GM19025 (cell line): ENCODE data around the gene FIGNL2.

ENCODE experiments used
- ATAC-seq: cut with Tn5 transposase; IDR thresholded peaks from one replicate; pipeline ENCODE4 v1.9.1; 2021; ENCODE audit warnings: mild to moderate bottlenecking, low read depth, moderate library complexity; ENCODE audit not compliant: unreplicated experiment

The FIGNL2 gene

DNA sequence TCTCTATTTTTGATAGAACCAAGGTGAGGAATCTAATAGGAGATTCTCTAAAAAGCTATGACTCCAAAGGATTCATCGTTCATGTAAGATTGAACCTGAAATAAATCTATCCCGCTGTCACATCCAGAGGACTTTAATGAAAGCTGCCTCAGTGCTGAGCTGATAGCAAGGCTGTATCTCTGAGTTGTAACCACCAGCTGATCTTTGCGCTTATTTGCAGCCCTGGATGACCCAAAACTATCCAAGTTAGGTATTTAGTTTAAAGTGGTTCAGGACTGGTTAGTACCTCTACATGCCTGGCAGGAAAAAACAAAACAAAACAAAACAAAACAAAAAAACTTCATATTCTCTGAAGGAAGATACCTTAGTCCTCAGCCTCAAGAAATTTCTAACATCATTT is 30.6 kb upstream of the FIGNL2 start:
- no peak for ATAC-seq

DNA sequence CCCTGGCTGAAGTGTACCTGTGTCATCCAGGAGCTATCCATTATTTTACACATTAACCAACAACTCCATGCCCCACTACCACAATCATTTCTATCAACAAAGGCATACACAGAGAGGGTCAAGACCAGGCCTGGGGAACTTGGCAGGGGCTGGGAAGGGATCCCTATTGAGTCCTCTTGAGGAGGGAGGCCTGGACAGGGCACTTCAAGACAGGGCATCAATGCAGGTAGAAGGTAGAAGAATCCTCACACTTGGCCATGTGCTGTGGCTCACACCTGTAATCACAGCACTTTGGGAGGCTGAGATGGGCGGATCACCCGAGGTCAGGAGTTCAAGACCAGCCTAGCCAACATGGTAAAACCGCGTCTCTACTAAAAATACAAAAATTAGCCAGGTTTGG is 26.0 kb upstream of the FIGNL2 start:
- ATAC-seq: no peak

DNA sequence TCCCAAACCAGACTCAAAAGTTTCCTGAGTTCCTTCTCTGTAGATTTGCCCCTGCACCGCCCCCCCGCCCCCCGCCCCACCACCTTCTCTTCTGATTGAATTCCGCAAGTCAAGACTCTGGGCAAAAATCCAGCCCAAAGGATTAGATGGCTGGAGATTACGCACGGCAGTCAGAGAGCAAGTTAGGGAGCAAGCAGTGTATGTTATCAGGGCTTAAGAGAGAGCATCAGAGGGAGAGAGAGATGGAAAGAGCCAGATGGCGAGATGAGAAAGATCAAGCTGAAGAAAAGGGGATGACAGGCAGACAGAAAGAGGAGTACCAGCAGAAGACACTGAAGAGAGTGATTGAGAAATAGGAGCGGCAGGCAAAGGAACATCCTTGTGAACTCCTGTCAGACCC is 25.5 kb upstream of the FIGNL2 start:
- no peak for ATAC-seq

DNA sequence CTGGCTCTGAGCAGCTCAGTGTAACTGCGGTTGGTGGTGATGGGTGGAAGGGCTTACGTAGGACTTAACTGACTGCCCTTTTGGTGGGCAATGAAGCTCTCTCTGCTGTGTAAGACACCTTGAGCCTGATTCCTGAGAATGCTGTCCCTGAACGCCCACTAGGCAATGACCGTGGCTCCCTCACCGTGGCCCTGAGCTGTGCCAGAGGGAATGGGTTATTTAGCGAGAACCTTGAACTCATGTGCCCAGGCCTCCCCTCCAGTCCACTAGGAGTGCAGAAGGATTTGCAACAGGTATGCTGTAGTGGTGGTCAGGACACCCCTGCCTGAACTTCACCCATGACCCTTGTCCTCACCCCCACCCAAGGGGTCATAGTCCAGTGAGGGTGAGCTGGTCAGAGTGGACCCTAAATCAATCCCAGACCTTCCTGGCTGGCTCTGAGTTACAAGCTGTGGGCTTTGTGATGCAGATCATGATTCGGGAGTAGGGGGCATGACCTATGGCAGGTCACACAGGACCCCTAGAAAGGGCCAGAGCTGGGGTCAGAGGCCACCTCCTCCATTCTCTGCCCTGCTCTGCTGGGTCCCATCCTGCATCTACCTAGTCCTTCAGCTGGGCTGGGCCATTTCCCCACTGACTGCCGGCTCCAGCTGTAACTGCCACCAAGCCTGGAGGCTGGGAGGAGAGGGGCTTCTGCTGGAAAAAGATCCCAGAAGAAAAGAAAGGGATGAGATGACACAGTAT is 24.9 kb upstream of the FIGNL2 start:
- ATAC-seq: no peak

DNA sequence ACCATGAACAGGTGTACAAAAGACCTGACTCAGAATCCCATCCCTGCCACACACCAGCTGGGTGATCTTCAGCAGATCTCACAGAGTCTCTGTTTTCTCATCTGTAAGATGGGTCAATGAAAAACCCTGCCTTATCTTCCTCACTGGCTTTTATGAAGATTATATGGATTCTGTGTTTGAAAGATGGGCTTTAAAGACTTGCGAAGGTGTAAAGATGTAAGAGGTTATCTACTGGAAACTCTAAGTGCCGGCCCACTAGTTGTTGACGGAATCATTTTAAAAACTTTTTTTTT is 24.1 kb upstream of the FIGNL2 start:
- ATAC-seq: no peak

DNA sequence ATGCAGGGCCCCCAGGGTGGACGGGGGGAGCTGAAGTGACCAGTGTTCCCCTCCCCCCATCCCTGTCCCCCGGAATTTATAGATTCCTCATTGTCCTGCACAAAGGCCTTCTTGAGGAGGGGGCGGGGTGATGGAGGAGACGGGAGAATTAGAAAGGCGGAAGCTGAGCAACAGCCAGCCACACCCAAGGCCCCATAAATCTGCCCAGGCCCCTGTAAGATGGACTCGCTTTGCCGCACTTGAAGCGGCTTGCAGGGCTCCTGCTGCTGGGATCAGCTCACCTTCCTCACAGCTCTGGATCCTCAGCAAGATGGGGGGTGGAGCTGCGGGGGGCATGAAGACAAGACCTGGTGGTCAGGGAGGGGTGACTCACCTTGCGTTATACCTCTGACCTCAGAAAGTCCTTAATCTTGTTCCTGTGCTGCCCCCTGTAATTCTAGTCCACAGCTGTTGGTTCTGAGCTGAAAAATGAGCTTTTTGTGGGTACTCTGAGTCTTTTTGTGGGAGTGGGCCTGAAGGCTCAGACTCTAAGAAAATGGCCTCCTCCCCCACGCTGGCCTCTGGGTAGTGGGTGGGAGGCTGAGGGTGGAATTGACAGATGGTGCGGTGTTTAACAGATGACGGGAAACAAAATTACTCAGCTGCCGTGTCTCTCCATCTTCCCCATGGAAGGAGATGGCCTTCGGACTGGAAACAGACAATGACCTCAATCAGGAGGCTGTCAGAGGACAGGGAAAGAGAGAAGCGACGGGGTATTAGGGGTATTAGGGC is 23.6 kb upstream of the FIGNL2 start:
- ATAC-seq: no peak

DNA sequence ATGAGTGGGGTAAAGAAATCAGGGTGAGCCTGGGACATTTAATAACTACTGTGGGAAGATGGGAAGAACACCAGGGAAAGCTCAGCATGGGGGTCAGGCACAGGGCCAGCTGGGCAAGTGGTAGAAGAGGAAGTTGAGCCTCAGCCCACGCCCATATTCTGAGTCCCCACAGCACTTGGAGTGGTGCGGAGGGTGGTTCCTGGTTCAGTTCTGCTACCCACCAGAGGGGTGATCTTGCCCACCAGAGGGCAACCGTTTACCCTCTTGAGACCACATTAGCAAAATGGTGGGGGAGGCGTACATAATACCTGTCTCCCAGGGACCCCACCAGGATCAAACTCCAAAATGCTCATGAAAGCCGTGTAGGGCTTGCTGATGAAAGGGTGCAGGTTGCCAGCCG is 22.6 kb upstream of the FIGNL2 start:
- ATAC-seq: no peak

DNA sequence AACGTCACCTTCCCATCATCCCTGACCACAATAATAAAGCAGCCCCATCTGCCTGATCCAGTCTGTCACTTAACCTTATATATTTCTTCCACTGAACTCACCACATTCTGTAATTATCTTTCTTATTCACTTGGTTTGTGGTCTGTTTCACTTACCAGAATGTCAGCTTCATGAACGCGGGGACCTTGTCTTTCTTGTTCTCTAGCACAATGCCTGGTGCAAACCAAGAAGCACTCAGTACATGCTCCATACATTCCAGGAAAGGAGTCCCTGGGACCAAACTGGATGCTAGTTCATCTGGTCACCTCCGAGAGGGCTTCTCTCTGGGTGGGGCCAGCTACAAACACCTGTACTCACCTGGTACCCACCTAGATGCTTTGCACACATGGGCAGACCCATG is 22.0 kb upstream of the FIGNL2 start:
- no peak for ATAC-seq

DNA sequence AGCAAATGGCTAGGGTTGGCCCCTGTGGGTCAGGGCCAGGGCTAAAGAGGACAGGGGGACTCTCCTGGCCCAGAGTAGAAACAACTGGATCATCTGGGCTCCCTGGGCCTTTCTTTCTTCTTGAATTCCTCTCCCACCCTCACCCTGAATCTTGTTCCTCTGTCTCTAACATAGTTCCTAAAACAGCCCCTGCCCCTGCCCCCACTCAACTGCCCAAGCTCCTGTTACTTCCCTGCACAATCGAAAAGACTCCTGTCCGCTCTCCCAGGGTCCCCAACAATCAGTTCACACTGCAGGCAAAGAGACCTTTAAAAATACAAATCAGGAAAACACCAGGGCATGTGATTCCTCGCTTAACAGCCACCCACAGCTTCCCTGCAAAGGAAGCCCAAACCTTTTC is 21.4 kb upstream of the FIGNL2 start:
- no peak for ATAC-seq

DNA sequence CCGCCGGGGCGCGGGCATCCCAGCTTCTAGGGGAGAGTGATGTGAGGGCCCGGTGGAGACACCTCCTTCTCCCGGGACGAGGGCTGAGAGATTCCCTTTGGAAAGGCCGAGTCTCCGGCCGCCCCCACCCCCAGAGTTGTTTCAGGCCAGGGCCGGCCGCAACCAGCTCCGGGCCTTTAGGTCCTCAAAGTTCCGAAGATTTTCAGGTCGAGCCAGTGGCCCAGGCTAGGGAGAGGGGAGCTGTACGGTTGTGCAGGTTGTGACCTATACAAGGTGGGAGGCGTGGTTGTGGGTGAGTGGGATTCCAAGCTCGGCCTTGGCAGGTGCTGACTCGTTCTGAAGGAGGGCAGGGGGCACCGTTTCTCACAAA is 21.0 kb upstream of the FIGNL2 start:
- no peak for ATAC-seq

DNA sequence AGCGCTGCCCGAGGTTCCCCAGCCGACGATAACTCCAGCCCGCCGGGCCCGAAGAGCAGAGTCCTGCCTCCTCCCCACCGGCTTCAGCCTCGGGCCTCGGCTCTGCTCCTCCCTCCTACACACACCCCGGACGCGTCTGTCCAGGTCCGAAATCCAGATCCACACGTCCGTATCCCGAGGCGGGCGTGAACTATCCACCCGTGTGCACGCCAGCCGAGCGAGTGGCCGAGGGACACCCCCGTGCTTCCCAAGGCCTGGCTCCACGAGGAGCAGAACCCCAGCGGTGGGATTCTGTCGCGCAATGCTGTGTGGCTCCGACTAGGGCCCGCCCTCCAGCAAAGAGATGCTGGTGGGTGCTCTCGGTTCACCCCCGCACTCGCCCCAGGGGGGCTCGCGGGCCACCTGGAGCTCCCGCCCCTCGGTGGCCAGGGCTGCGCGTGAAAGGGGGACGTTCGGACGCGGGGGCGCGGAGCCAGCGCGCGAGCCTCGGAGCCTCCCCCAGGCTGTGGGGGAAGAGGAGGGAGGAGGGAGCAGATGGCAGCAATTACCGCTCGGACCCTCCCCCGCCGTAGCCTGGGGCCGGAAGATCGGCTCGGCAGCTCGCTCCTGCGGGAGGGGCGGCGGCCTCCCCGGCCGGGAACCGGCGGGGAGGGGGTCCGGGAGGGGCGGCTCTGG is 20.4 kb upstream of the FIGNL2 start:
- no peak for ATAC-seq

DNA sequence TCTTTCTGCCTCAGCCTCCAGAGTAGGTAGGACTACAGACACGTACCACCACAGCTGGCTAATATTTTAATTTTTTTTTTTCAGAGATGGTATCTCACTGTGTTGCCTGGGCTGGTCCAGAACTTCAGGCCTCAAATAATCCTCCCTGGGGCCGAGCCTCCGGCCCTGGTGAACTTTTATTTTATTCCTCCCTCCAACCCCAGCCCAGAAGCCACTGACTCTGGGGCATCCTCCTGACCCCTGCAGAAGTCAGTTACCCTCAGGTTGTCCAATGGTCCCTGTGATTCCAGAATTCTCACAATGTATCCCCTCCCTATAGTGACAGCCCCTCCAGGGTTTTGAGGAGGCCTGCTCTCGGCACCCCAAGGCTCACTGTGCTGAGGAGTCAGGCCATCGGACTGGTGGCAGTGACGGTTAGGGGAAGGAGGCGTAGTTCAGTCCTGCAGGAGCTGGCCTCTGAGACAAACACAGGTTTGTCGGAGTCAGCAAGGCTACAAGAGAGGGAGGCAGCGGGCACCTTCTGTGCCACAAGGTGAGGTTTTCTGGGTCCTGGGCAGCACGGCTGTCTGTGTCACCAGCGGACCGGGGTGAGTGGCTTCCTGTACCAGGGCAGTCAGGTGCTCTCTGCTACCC is 19.4 kb upstream of the FIGNL2 start:
- ATAC-seq: no peak

DNA sequence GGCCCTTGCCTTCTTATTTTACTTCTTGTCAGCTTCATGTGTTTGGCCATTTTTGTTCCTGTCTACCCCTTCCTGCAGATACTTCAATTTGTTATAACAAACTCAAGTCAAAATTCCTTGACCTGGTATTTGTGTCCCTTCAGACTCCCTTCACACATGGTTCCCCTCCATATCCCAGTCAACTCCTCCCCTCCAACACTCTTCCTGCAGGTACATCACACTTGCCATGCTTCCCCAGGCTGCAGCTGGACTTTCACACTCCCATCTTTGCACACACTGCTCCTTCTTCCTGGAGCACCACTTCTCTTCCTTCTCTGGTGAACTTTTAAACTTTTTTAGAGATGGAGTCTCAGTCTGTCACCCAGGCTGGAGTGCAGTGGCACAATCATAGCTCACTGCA is 18.9 kb upstream of the FIGNL2 start:
- no peak for ATAC-seq

DNA sequence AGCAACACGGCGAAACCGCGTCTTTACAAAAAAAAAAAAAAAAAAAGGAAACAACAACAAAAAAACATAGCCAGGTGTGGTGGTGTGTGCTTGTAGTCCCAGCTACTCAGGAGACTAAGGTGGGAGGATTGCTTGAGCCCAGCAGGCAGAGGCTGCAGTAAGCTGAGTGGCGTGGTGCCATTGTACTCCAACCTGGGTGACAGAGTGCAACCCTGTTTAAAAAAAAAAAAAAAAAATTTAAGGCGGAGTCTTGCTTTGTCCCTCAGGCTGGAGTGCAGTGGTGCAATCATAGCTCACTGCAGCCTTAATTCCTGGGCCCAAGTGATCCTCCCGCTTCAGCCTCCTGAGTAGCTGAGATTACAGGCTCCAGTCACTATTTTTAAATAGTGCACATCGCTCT is 18.2 kb upstream of the FIGNL2 start:
- no peak for ATAC-seq

DNA sequence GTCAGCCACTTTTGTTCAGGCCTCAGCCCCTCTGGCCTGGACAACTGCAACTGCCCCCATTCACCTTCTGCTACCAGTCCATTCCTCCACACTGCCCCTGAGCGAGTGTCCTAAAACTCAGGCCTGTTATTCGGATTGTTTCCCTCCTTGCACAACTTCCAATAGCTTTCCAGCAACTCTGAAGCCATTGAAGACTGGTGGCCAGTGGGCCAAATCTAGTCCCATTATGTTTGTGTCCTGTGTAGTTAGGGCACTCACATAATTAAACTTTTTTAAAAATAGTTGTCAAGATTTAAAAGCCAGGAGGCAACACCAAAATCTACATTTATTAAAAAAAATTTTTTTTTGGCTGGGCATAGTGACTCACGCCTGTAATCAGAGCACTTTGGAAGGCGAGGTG is 17.8 kb upstream of the FIGNL2 start:
- no peak for ATAC-seq

DNA sequence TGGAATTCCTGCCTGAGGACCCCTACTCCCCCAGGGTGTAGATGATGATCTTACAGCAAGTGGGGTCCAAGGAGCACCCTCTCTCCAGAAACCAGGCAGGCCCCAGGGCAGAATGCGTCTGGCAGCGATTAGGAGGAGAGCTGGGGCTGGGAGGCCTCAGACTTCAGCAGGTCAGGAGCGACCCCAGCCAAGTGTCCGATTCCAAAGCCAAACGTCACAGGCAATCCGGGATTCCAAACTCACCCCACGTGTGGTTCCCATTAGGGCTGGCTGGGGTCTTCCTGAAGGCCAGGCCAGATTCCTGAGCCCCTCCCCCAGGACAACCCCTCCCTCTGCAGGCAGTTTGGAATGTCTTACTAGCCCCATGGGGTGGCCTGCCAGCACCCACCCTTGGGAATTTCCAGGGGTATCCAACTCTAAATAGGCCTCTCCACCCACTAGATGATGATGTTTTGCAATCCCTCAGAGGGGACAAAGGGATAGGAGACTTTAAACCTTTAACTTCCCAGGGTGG is 17.3 kb upstream of the FIGNL2 start:
- no peak for ATAC-seq

DNA sequence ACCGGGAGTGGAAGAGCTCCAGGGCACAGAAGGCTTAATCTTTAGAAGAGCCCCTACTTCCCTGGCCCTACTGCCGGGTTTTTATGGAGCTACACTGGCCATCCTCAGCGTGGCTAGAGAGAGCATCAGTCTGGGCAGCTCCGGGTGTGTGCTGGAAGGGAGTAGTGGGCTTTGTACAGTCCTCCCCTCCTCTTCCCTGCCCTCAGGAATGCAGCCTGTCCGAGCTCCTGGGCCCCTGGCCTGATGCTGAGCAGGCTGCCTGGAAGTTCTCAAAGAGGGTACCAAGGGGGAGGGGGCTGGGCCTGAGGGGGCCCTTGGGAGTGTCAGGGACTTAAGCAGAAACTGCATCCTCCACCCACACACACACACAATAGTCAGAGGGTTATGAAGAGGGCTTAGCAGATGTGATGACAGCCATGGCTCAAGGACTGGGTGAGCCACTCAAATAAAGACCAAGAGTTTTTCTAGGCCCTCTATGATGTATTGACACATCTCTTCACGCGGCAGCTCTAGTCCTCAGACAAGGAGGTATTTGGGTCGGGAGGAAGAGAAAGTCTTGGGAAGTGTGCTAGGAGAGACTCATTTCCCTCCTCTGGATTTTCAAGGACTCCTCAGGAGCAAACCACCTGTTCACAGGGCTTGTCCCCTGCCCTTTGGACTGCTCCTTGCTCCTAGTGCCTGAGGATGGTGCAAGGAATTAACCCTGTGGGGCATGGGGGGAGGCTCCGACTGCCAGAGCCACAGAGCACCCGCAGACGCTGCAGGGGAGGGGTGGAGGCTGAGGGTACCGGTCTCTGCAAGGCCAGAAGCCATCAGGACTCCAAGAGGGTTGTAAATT is 16.5 kb upstream of the FIGNL2 start:
- no peak for ATAC-seq

DNA sequence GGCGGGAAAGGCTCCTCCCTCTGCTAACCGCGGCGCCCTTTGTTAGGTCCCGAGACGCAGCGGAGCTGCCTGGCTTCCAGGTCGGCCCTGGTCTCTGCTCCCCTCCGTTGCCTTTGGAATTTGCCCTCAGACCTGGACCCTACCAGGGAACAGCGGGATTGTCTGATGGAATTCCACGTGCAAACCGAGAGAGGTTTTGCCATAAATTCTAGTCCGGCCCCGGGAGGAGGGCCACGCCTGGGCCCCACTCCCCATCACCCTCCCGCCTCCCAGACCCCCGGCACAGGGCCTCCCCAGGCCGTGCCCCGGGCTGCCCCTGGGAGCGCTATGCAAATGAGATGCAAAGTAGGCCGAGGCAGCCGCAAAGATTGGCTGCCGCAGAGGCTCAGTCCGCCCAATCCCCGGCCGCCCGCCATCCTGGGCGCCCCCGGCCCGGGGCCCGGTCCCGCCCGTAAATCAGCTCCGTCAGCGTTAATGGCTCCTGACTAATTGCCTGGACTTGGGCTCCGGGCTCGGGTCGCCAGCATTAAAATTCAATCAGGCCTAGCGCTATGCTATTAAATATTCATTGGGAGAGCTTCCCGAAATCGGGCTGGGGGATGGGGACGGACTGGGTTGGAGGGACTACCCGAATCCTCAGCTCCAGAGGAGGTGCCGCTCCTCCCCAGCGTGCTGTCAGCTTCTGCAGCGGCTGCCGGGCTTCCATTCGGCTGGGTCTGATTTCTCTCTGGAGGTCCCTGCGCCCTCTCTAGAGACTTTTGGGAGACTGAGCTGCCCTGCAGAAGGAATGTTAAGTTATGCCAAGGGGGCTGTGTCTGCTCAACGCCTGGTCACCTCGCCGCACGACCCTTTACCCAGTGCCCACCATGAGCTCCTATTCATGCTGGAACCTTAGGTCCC is 15.7 kb upstream of the FIGNL2 start:
- no peak for ATAC-seq

DNA sequence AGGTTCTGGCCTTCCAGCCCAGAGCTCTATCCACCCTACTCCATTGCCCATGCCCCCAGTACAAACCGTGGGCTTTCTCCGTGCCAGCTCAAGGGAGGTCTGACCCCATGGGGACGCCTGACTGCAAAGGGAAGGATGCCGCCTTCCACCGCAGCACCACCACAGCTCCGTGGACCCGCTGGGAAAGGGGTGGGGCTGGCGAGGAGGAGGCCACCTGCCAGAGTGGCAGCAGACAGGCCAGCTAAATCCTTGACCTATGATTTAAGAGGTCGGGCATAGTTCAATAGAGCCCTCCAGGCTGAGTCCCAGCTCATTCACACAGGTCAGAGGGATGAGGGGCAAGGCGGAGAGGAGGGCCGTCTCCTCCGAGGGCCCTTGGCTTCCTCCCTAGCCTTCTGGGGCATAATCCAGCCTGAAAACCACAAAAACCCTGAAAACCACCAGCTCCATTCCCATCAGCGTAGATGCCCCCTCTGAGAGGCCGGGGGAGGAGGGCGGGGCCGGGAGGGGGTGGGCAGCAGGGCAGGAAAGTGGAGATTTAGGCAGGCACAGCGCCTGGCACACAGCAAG is 14.9 kb upstream of the FIGNL2 start:
- ATAC-seq: no peak
